Skeletal muscle cell (primary cell): ENCODE measurements around the gene GYG2.
A peak's percentile ranks its signal among the peaks of the same experiment; 100 is the strongest.
"Not testable (repeated sequence)": the region's sequence is repeated elsewhere in the genome, so short reads cannot be mapped to it uniquely, and the experiment has no call there.

Experiments
- DNase-seq: peaks from one replicate; pipeline ENCODE4 v3.0.0-alpha.2; 2010; ENCODE audit warnings: low read depth
- H3K4me3 ChIP-seq: 2 replicates; pipeline ENCODE4 v1.5.1; 2011; ENCODE audit warnings: low read depth, mild to moderate bottlenecking, control low read depth, low read length, moderate library complexity

Gene GYG2

DNA sequence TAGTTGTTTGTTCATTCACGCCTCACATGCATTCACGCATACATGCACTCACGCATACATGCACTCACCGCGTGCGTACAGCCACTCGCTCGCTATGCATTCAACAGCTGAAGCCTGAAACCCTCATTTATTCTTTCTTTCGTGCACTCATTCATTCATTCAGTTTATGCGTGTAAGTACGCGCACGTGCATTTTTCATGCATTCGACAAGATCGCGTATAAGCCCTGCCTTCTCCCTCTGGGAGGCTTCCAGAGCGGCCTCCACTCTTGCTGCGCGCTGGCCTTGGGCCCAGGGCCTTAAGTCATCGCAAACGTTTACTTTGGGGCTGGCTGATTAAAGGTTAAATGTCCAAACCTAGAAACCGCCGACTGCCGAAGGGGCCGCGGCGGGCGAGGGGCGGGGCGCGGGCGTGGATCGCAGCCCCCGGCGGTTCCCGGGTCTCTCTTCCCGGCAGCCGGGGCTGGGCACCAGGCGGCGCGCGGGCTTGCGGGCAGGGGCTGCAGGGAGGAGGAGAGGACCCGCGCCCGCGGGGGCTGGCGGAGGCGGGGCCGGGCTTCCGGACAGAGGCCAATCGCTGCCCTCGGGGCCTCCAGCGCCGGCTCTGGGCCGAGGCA lies at the start of gene GYG2:
Gene GYG2 (plus strand): TSS at position 587 of the 615 bp plus-strand sequence. CDS start 1,259 bp downstream, outside the sequence.
- no peak for DNase-seq
- peak within 1 kb of the TSS; percentile 39 for H3K4me3 ChIP-seq

DNA sequence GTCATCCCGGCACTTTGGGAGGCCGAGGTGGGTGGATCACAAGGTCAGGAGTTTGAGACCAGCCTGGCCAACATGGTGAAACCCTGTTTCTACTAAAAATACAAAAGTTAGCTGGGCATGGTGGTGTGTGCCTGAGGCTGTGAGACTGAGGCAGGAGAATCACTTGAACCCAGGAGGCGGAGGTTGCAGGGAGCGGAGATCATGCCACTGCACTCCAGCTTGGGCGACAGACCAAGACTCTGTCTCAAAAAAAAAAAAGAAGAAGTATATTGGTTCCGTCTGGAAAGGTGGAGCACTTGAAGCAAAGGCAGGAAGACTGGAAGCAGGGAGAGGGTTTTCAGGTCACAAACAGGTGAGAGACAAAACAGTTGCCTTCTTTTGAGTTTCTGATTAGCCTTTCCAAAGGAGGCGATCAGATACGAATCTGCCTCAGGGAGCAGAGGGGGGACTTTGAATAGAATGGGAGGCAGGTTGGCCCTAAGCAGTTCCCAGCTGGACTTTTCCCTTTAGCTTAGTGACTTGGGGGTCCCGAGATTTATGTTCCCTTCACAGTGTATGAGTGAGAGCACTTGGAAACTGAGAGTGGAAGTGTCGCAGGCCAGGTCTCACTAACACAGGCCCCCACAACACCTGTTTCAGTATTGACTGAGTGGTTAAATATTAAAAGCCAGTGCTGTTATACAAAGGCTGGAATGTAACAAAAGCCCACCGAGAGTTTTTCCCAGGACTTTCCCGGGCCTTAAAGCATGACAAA lies 48.1 kb upstream of the GYG2 start:
- not testable (repeated sequence) for H3K4me3 ChIP-seq, DNase-seq

DNA sequence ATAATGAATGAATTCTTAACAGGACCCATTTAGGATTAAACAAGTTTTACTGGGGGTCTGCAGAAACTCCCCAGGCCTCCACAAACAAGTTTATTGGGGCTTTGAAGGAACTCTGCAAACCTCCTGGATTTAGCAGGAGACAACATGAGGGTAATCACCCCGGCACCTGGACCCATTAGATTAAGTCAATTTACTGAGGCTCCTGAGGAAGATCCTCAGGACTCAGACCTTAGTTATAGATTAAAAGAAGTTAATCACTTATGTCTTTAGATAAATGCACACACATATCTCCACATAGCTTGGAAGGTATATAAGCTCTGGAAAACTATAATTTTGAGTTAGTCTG lies 47.5 kb upstream of the GYG2 start:
- H3K4me3 ChIP-seq: no peak overlapping the region
- no peak for DNase-seq

DNA sequence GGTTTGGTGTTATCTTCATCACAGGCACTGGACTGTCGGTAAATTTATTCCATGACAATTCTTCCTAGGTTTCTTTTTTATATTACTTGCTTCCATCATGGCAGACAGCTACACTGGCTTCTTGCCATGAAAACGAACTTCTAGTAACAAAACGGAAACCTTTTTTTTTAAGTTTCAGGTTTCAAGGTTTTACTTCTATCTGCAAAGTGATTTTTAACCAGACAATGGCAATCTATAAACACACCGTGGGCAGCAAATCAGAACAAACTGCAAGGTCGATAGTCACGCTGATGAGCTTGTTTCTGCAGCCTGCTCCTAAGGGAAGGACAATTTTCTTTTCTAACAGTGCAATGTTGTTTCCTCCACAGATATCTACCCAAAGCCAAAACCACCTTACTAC lies 47.0 kb upstream of the GYG2 start:
- no peak overlapping the region for H3K4me3 ChIP-seq
- DNase-seq: no peak

DNA sequence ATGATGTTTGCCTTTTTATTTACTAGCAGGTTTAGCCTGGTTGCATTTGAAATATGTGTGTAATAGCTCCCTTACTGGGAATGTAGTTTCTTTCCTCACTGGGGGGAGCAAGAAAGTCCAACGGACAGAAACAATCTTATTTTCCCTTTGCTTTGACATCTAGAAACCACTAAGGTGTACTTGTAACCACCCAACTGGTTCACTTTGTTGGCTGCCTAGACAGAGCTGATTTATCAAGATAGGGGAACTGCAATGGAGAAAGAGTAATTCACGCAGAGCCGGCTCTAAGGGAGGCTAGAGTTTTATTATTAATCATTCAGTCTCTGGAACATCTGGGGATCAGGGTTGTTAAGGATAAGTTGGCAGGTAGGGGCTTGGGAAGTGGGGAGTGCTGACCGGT lies 46.6 kb upstream of the GYG2 start:
- no peak for DNase-seq
- H3K4me3 ChIP-seq: no peak overlapping the region

DNA sequence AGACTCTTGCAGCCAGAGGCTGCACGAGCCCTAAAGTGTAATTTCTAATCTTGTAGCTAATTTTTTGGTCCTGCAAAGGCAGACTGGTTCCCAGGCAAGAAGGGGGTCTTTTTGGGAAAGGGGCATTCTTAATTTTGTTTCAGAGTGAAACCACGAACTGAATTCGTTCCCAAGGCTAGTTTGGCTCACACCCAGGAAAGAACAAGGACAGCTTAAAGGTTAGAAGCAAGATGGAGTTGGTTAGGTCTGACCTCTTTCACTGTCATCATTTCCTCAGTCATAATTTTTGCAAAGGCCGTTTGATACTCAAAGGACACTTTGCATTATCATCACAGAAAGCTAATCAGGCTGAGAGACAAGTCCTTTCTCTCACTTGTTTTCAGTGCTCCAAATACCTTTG lies 46.0 kb upstream of the GYG2 start:
- DNase-seq: no peak
- H3K4me3 ChIP-seq: no peak overlapping the region

DNA sequence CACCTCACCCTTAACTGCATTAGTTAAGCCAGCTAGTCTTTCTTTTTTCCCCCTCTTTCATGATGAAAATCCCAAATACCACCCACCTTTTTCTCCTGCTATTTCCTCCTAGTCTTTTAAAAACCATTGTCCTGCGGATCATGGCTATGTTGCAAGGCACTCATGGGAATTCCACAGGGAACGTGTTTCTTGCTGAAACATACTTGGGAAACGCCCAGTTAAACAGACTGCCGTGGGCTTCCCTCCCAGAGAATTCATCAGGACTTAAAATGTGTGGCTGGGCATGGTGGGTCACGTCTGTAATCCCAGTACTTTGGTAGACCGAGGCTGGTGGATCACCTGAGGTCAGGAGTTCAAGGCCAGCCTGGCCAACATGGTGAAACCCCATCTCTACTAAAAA lies 44.7 kb upstream of the GYG2 start:
- H3K4me3 ChIP-seq: no peak overlapping the region
- DNase-seq: peak; percentile 19

DNA sequence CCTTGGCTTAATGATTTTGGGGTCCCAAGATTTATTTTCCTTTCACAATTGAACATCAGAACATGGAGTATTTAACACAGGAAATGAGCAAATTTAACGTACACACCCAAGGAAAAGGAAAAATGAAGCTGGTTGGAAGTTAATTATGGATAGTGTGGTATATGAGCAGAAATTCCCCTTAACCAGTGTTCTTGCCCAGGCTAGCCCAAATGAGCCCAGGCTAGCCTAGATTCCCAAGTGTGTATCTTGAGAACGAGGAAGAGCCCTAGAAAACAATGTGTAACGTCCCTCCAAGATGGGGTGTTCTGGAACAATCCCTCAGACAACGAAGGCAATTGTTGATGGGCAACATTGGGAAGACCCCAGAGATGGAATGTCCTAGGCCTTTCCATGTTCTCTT lies 43.2 kb upstream of the GYG2 start:
- no peak overlapping the region for H3K4me3 ChIP-seq
- DNase-seq: no peak

DNA sequence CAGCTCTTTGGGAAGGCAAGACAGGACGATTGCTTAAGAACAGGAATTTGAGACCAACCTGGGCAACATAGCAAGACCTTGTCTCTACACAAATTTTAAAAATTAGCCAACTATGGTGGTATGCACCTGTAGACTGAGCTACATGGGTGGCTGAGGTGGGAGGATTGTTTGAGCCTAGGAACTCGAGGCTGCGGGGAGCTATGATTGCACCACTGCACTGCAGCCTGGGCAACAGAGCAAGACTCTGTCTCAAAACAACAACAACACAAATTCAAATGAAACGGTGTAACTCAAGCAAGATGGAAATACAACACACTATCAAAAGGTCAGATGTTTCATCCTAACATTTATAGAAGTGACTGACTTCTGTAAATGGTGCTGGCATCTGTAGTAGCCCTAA lies 39.8 kb upstream of the GYG2 start:
- no peak for DNase-seq
- no peak overlapping the region for H3K4me3 ChIP-seq

DNA sequence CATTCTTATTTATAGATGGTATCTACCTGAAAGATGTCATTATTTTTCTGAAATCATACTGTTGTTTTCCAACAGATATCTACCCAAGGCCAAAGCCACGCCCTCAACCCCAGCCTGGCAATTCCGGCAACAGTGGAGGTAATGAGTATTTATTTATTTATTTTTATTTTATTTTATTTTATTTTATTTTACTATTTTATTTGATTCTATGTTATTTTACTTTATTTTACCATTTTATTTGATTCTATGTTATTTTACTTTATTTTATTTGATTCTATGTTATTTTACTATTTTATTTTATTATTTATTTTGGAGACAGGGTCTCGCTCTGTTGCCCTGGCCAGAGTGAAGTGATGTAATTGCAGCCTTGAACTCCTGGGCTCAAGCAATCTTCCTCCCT lies 39.2 kb upstream of the GYG2 start:
- DNase-seq: no peak
- H3K4me3 ChIP-seq: no peak overlapping the region

DNA sequence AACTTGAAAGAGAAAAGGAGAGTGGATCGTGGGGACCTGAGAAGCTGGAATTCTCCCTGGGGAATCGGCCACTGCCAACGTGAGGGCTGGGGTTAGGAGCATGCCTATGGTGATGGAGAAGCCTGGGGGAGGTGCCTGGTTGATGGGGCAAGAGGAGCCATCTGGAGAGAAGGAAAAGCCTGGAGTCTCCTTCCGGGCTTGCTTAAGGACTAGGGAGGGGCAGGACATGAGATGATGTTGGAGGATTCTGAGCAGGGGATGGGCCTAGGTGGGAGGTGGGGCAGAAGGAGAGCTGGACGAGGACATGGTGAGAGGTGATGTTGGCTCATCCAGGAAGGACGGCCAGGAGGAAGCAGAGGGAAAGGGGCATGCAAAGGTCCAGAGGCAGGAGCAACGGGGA lies 35.0 kb upstream of the GYG2 start:
- DNase-seq: no peak
- no peak overlapping the region for H3K4me3 ChIP-seq

DNA sequence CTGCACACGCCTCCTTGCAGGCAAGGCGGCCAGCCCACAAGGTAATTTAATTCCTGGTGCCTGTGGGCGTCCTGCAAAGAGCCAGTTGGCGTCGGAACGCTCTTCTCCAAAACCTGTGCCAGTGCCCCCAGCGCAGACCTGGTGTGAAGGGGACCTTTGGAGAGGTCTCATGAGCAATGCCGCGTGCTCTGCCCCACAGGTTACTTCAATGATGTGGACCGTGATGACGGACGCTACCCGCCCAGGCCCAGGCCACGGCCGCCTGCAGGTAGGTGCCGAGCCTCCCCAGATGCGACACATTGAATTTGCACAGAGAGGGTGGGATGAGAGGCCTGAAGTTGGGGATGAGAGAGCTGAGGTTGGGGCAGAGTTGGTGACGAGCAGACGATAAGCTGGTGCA lies 34.4 kb upstream of the GYG2 start:
- no peak overlapping the region for H3K4me3 ChIP-seq
- DNase-seq: no peak

DNA sequence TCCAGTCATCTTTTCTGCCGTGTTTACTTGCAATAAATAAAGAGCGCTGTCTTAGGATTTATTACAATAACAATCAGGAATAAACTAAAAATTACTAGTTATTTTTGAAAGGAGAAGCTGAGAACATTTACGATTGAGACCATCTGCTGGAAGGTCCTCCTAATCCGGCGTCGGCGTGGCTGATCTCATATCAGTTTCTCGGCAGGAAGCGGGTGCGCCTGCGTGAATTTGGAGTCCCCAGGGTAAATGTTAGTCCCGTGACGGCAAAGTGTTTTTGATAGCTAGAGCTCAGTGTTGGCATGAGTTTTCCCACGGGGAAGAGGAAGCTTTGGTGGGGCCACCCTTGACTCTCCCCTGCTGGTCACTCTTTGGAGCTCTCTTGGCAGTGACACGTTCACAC lies 31.9 kb upstream of the GYG2 start:
- not testable (repeated sequence) for H3K4me3 ChIP-seq, DNase-seq

DNA sequence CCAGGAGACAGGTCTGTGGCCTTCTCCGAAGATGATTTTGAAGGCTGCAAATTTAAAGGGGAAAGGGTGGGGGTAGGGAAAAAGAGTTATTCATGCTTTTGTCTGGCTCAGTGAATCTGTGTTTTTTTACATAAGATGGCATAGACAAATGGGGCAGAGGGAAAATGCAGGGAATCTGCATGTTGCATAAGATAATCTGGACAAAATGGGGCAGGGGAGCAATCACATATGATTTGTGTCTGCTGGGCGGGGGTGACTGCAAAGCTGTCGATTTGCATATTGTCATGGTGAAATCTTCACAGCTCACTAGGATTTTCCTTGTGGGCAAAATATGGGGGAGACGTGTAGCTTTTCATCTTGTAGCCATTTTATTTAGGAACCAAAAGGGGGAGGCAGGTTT lies 29.4 kb upstream of the GYG2 start:
- no peak for DNase-seq
- H3K4me3 ChIP-seq: no peak overlapping the region

DNA sequence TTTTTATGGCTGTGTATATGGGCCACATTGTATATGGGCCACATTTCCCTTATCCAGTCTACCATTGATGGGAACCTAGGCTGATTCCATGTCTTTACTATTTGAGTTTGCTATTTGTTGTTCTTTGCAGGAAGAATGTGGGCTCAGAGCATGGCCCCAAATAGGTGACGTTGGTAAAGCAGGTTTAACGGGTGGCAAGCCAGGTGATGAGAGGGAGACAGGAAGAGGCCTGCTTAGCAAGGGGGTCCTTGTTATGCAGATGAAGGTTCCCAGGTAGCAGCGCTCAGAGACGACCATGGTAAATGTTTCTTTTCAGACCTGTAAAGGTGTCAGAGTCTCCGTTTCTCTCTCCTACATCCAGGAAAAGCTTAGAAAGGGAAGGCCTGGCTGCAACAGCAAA lies 28.8 kb upstream of the GYG2 start:
- H3K4me3 ChIP-seq, DNase-seq: not testable (repeated sequence)

DNA sequence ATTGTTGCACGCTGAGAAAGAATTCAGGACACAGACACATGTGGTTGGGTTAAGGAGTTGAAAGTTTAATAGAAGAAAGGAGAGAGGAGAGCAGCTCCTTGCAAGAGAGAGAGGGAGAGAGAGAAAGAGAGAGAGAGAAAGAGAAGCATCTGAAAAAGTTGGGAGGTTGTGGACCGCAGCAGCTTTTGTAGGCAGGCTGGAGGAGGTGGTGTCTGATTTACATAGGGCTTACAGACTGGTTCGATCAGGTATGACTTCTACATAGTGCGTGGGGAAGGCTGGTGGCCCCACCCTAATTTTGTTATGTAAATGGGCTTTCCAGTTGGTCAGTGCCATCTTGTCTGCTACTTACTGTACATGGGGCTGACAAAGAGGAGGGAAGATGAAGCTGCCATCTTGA lies 27.5 kb upstream of the GYG2 start:
- DNase-seq: no peak
- no peak overlapping the region for H3K4me3 ChIP-seq

DNA sequence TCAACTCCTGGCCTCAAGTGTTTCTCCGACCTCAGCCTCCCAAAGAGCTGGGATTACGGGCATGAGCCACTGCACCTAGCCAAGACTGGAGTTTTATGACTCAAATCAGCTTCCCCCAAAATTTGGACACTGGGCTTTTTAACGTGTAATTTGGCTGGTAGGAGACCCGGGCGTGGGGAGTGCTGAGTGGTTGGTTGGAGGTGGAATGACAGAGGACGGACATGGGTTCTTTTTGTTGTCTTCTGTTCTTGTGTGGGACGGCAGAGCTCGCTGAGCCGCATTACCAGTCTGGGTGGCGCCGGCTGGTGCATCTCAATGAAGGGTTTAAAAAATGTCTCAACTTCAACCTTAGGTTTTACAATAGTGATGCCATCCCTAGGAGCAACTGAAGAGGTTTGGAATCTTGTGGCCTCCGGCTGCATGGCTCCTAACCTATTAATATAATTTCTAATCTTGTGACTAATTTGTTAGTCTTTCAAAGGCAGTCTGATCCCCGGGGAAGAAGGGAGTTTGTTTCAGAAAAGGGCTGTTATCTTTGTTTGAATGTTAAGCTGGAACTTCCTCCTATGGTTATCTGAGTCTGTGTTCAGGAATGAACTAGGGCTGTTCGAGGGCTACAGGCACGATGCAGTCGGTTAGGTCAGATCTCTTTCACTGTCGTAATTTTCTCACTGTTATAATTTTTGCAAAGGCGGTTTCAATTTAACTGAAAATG lies 26.2 kb upstream of the GYG2 start:
- DNase-seq, H3K4me3 ChIP-seq: not testable (repeated sequence)

DNA sequence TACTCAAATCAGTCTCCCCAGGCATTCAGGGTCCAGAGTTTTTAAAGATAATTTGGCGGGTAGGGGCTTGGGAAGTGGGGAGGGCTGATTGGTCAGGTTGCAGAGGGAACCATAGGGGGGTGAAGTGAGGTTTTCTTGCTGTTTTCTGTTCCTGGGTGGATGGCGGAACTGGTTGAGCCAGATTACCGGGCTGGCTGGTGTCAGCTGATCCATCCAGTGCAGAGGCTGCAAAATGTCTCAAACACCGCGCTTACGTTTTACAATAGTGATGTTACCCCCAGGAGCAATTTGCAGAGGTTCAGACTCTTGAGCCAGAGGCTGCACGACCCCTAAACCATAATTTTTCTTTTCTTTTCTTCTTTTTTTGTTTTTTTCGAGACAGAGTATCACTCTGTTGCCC lies 25.2 kb upstream of the GYG2 start:
- DNase-seq, H3K4me3 ChIP-seq: not testable (repeated sequence)

DNA sequence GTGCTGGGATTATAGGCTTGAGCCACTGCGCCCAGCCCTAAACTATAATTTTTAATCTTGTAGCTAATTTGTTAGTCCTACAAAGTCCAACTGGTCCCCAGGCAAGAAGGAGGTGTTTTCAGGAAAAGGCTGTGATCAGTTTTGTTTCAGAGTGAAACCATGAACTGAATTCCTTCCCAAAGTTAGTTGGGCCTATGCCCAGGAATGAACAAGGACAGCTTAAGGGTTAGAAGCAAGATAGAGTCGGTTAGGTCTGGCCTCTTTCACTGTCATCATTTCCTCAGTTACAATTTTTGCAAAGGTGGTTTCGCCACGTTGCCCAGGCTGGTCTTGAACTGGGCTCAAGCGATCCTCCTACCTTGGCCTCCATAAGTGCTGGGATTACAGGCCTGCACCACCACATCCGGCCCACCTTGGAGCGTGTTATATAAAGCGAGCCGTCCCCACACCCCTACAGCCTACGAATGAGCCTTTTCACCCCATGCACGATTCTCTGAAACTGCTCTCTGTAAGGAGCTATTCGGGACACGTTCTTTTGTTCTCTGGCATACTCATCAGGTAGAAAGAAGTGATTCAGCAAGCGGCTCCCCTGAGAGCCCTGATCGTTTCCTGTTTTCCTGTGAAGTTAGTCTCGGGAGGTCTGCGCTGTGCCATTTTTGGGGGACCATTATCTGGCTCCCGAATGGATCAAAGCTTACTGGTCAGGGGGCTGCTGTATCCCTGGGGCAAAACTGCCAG lies 24.5 kb upstream of the GYG2 start:
- DNase-seq, H3K4me3 ChIP-seq: not testable (repeated sequence)

DNA sequence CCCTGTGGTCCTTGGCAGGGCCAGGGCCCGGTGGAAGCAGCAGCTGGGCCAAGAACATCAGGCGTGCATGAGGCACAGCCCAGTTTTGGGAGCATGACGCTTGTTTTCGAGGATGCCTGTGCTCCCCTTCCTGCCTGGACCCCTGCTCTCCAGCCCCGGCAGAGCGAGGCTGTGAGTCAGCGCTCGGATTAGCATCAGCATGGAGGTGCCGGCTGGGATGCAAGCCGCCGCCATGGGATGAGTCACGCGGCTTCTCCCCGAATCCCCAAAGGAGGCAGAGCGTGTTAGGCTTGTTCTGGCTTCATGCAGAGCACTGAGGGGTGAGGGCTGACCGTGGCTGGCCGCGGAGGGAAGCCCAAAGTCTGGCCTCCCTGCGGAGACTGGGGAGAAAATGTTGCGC lies 23.9 kb upstream of the GYG2 start:
- peak; percentile 64 for DNase-seq
- not testable (repeated sequence) for H3K4me3 ChIP-seq
